HG02571 (cell line): ENCODE data around the gene TGM2.

Source experiments
- ATAC-seq: cut with Tn5 transposase; IDR thresholded peaks from one replicate; pipeline ENCODE4 v1.9.1; 2021; ENCODE audit warnings: mild to moderate bottlenecking, moderate library complexity; ENCODE audit not compliant: unreplicated experiment

Gene TGM2

GRCh38 chr20:38146628-38147027 is 18.4 kb downstream of the TGM2 start:
- no peak for ATAC-seq

GRCh38 chr20:38146156-38146555 is 18.9 kb downstream of the TGM2 start:
- no peak for ATAC-seq

DNA sequence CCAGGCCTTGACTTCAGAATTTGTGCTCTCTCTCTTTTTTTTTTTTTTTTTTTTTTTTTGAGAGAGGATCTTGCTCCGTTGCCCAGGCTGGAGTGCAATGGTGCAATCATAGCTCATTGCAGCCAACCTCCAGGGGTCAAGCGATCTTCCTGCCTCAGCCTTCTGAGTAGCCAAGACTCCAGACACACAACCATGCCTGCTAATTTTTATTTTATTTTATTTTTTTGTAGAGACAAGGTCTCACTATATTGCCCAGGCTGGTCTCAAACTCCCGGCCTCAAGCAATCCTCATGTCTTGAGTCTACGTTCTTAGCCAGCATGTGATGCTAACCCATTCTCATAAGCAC is 19.4 kb downstream of the TGM2 start:
- no peak for ATAC-seq

DNA sequence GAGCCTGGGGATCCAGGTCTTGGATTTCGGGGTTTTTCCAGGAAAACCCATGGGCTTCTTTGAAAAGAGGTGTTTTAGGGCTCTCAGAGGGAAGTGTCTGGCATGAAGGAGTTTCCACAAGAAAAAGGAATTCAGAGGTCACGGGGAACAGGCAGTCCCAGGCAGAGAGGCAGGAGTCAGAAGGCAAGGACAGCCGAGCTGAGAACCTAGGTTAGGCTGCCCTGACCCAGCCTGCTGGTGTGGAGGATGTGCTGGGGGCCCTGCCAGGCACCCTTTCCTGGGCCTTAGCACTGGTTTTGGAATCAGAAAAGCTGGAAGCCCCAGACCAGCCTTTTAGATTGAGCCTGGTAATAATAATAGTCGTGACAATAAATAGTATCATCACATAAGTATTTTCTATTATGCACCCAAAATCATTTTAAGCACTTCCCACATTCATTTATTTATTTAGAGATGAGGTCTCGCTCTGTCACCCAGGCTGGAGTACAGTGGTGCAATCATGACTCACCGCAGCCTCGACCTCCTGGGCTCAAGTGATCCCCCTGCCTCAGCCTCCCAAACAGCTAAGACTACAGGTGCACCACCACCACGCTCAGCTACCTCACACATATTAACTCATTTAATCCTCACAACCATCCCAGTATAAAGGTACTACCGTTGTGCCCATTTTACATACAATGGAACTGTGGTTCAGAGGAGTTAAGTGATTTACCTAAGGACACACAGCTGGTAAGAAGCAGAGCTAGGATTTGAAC is 19.9 kb downstream of the TGM2 start:
- ATAC-seq: no peak

GRCh38 chr20:38144598-38144973 is 20.5 kb downstream of the TGM2 start:
- no peak for ATAC-seq

DNA sequence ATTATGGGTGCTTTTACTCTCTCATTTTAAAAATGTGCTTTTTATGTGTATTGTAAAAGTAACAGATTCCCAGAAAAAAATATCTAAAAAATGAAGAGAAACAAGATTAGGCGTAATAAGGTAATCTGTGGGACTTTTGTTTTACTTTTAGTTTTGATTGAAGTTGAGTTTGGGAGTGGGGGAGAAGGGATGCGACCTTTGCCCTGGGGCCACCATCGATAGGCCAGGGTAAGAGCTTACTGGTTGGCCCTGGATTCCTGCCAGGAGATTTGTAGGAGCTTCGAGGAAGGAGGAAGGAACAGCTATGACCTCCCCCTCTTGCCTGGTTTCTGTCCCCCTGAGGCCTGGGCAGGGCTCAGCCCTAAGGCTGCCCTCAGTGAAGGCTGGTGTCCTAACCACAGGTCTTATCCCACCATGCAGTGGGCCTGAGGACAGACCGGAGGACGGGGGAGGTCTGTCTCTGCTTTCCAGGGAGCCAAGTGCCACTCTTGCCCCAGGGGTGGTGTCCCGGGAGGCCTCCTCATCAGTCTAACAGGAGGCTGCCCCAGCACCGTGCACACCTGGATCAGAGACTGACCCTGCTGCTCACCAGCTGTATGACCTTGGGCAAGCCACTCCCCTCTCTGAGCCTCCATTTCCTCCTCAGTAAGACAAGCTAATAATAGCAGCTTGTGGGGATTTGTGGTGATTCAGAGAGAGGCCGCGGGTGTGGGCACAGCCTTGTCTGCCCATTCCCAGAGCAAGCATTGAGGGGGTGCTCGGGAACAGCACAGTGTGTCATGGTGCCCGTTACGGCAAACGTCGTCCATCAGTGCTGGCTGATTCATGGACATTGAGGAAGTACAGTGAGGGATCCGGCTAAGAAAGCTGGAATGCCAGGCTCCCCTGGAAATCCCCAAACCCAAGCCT is 21.2 kb downstream of the TGM2 start:
- no peak for ATAC-seq

DNA sequence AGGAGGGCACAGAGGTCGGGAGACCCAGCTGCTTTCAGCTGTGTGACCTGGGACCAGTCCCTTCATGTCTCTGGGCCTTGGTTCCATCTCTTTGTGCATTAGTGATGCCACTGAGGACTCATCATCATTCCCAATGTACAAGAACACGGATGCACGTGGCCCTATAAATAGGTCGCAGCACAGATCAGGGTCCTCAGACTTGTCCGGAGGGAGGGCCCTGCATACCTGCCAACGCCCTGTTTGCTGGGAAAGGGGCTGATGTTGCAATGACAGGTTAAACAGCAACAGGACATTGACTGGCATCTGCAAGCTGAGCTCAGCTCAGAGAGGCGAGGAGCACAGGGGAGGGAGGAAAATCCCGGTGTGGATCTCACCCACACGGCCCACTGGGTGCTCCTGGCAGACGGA is 21.8 kb downstream of the TGM2 start:
- ATAC-seq: no peak

- no peak for ATAC-seq
These were observed 23.1 kb downstream of the TGM2 start for GRCh38 chr20:38141889-38142494.

GRCh38 chr20:38141204-38141888 is 23.7 kb downstream of the TGM2 start:
- ATAC-seq: no peak

- ATAC-seq: no peak
These were observed 24.9 kb downstream of the TGM2 start for GRCh38 chr20:38139977-38140753.

DNA sequence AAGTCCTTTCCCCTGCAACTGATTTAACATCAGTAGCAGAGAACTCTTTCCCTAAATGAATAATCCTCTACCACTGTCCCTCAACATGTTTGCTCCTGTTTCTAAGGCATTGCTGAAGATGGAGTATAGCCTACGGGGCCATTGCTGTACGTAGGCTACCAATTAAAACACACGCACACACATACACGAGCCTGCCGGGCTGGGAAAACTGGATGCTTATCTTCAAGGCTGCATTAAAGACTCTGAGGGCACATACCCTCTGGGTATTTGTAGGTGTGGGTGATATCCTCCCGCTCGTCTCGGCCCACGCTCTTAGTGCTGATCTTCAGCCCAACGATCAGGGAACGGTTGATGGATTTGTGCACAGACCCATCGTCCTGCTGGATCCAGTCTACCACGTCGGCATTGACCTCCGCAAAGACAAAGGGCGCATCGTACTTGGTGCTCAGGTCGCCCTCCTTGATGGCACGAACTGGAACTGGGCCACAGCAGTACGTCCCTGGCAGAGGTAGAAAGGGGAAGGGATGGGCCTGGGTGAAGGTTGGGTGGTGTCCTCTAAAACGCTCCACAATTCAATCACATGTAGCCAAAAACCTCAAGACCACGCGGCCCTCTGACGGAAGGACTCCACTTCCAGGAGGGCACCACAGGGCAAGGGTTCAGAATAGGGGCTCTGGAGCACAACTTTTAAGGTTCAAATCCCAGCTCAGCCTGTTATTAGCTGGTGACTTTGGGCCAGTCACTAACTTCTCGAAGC is 25.7 kb downstream of the TGM2 start:
- ATAC-seq: no peak

DNA sequence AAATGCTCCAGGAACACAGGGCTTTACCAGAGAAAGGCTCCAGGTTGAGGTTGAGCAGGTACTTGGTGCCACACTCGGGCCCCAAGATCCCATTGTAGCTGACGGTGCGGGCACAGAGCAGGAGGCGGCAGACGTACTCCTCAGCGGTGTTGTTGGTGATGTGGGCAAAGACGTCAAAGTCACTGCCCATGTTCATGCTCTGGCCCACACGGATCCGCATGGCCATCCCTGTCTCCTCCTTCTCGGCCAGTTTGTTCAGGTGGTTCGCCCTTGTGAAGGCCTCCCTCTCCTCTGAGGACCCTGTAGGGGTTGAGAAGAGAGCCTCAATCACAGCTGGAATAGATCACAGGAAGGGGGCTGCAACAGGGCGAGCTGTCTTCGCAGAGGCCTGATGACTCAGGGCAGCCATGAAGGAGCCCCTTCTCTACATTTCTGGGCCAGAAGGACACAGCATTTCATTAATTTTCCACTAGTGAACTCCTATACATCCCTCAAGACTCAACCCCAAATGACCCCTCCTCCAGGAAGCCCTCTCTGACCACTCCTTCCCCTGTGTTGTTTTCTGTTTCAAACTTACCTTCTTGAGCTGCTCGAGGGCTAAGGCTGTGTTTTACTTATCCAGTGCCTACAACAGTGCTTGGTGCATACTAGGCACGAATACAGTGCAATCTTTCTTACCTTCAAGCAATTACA is 26.8 kb downstream of the TGM2 start:
- no peak for ATAC-seq

GRCh38 chr20:38137441-38138037 is 27.5 kb downstream of the TGM2 start:
- ATAC-seq: no peak

GRCh38 chr20:38136421-38137245 is 28.4 kb downstream of the TGM2 start:
- no peak for ATAC-seq

DNA sequence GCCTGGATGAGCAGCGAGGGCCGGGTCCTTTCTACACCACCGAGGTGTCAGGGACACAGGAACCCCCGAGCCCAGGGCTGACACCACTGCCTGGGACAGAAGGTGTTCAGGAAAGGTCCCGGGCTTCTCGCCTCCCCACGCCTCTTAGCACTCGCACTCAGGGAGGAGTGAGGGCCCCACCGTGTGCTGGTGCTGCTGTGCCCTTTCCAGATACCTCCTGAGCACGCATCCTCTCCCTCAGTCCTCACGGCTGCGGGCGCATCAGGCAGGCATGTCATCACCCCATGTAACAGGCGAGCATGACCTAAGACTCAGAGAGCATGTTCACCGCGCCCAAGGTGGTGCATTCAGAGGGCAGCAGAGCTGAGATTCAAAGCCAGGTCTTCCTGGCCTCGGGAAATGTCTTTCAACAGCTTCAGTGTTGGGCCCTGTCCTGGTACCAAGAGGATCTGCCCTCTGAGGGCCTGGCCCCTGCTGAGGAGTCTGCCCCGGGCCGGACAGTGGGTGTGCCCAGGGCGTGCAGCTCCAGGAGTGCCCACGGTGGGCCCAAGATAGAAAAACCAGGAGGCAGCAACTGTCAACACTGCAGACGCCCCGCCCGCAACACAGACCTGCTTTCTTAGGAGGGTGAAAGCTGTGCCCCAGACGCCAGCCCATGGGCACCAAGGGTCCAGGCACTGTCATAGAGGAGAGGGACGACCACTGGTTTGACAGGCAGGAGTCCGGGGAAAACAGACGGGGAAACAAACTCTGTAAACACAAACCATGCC is 29.2 kb downstream of the TGM2 start:
- no peak for ATAC-seq

- no peak for ATAC-seq
These were observed 29.8 kb downstream of the TGM2 start for GRCh38 chr20:38135271-38135650.
